T47D (cell line): Measurements from ENCODE around the gene PPCDC.

Experiments
- DNase-seq, 2 experiments: peaks; one replicate each; pipeline versions ENCODE4 v3.0.0 to v3.0.0-alpha.2; 2011 to 2012; ENCODE audit warnings: low read depth in 1 of 2, low spot score in 1 of 2
- JUND ChIP-seq: IDR thresholded peaks from 2 replicates; pipeline ENCODE4 v1.6.1; 2012; ENCODE audit warnings: low read depth
- in situ Hi-C: cut with HindIII; loops from 2 replicates; pipeline ENCODE4 v1.10.0; 2016; ENCODE audit warnings: low sequenced_read_pairs, low pct_unique_long_range_greater_than_20kb

Gene PPCDC

DNA sequence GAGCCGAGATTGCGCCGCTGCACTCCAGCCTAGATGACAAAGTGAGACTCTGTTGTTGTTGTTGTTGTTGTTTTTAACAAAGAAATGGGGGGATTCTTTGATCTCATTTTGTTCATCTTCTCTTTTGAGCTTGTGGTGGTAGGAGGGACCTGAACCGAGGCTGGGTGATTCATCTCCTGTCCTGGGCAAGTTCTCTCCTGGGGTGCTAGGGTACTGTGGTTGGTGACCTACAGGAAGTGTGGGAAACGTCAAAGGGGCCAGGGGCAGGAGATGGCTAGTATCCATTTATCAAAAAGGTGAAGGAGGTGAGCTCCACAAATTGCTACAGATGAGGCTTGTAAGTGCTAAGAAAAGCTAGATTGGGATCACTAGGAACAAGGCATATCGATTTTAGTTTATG lies 14.3 kb downstream of the PPCDC start:
- in situ Hi-C loops, result no loop called here
- no peak for TF ChIP-seq JUND
- DNase-seq, result no peak

GRCh38 chr15:75038231-75038630 lies 14.8 kb downstream of the PPCDC start:
- TF ChIP-seq JUND, result no peak
- in situ Hi-C loops, result no loop called here
- DNase-seq, result no peak

DNA sequence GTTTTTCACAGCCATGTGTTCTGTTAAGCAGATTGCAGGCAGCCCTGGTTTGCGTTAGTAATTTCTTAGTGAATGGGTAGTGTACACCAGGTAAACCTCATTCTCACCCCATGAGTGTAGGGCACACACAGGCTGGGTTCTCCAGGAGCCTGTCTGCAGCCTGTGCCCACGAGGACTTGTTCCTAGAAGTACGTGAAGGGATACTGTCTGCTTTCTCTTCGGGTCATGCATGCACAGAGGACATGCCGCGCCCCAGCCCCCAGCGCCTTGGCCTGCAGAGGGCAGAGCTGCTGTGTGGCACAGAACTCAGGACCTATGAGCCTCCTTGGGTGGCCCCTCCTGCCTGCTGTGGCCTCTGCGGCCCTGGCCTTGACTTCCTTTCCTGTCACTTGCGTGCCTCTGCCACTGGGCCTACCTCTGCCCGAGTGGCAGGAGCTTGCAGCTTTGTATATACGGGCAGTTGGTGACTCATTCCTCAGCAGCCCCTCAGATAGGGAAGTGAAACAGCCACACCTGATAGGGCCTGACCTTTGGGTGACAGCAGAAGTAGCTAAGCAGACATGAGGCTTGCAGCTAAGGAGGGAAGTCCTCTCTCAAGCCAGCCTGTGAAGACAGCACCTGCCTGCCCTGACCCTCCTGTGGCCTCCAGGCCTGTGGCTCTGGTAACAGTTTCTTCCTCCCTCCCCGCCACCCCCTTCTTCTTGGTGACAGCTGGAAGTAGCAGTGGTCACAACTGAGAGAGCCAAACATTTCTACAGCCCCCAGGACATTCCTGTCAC lies 19.5 kb downstream of the PPCDC start:
- DNase-seq, result peak in 1 of 2 experiments; percentile 65
- in situ Hi-C loops, result no loop called here
- no peak for TF ChIP-seq JUND

DNA sequence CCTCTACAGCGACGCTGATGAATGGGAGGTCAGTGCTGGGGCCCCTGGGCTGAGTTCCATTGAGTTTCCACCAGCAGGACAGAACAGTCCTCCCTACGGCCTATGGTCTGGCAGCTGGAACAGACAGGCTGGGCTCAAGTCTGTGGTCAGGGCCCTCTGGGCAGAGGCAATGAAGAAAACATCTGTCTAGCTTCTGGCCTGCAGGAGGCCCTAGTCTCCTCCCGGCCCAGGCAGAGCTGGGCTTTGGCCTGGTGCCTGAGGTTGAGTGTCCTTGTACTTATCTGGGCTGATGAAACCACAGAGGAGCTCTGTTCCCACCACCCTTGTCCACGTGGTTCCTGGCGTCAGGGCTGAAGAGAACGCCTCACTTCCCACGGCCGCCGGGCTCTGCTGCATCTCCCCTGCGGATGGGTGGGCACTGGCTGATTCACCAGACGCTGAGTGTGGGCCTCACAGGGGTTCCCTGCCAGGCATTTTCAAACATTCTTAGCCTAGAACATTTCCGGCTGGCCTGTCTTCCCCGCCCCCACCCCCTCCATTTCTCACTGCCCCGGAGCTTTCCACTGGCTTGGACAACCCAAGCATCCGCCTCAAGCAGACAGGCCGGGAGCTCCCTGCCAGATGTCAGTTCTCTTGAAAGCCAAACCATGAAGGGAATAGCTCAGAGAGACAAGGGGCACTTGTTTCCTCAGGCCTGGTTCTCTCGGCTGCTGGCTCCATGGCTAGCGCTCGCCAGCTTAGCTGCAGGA lies 20.3 kb downstream of the PPCDC start:
- peak in 1 of 2 experiments; percentile 15 for DNase-seq
- TF ChIP-seq JUND, result no peak
- in situ Hi-C loops, result no loop called here

- in situ Hi-C loops, result no loop called here
- TF ChIP-seq JUND, result no peak
- DNase-seq, result no peak
Measured at GRCh38 chr15:75044258-75044878, 21.0 kb downstream of the PPCDC start.

DNA sequence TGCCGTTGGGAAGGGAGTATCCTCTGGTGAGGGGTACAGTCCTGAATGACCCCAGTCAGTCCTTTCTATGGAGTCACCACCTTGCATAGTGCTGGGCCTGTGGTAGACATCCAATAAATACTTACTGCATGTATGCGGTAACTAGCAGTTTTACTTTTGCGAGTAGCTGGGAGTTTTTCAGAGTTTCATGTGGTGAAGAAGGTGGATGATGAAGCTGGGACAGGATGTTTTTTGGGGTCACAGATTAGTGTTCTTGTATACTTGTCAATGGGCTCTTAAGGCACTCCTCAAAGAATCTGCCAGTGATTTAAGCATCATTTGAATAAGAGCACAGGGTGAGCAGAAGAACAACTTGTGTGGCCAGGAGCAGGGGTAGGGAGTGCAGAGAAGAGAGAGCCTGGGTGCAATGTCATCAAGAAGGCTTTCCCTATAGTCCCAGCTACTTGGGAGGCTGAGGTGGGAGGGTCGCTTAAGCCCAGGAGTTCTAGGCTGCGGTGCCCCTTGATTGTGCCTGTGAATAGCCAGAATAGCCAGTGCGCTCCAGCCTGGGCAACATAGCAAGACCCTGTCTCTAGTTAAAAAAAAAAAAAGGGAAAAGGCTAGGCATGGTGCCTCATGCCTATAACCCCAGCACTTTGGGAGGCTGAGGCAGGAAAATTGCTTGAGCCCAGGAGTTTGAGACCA lies 22.1 kb downstream of the PPCDC start:
- TF ChIP-seq JUND, result no peak
- DNase-seq, result no peak
- in situ Hi-C loops, result no loop called here

GRCh38 chr15:75048394-75048793 lies 25.0 kb downstream of the PPCDC start:
- in situ Hi-C loops, result no loop called here
- no peak for TF ChIP-seq JUND
- no peak for DNase-seq

GRCh38 chr15:75049392-75049791 lies 26.0 kb downstream of the PPCDC start:
- in situ Hi-C loops, result no loop called here
- DNase-seq, result no peak
- no peak for TF ChIP-seq JUND

- no peak for DNase-seq
- TF ChIP-seq JUND, result no peak
- in situ Hi-C loops, result no loop called here
Measured at GRCh38 chr15:75050283-75050682, 26.9 kb downstream of the PPCDC start.

DNA sequence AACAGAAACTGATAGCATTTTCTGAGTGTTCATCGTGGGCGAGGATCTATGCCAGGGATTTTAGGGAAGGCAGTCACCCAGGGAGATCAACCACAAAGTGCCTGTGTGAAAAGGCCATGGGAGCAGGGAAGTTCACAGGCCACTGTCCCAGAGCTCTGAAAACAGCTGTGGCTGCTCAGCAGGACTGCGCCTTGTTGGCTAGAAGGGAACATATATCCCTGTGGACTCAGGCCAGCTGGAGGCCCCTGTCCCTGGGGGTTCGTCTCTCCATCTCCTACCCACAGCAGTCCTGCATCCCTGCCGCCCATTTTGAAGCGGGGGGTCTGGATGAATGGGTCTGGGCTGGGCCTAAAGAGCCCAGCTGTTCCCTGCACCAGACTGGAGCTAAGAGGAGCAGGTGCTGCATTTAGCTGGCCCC lies 27.8 kb downstream of the PPCDC start:
- no peak for DNase-seq
- in situ Hi-C loops, result no loop called here
- no peak for TF ChIP-seq JUND

GRCh38 chr15:75051711-75052110 lies 28.3 kb downstream of the PPCDC start:
- TF ChIP-seq JUND, result no peak
- in situ Hi-C loops, result no loop called here
- DNase-seq, result no peak

GRCh38 chr15:75052972-75053747 lies 29.8 kb downstream of the PPCDC start:
- in situ Hi-C loops, result no loop called here

More at GRCh38 chr15:75052972-75053747, 29.8 kb downstream of the PPCDC start:
- no peak for TF ChIP-seq JUND
- no peak for DNase-seq
